HG03066 (cell line): ENCODE results near the gene SMC1A.

Source experiments
- ATAC-seq: cut with Tn5 transposase; IDR thresholded peaks from one replicate; pipeline ENCODE4 v1.9.1; 2021; ENCODE audit warnings: low read depth; ENCODE audit not compliant: unreplicated experiment

SMC1A gene

DNA sequence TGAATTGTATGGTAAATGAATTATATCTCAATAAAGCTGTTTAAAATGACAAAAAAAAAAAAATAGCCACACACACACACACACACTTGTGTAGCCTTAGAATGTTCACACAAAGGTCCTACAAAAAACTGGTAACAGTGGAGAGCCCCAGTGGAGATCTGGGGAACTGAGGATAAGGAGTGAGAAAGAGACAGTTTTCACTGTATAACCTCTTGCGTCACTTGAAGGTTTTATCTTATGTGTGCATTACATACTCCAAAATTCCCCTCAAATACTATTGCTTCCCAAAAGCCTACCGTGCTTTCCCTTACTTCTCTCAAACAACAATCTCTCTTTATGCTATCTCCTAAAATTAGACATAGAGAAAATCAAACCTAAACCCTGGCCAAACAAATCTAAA is 67.8 kb downstream of the SMC1A start:
- ATAC-seq, result no peak

DNA sequence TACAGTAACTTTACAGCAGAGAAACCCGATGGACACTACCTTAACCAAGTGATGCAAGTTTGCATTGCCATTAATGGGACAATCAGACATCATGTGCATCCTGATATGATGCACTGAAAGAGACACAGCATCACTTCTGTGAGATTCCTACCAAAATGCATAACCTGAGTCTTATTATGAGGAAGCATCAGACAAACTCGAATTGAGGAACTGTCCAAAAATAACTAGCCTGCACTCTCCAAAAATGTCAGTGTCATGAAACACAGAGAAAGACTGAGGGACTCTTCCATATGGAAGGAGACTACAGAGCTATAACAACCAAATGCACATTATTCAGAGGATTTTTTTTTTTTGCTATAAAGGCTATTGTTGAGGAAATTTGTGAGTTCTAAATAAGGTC is 74.5 kb downstream of the SMC1A start:
- no peak for ATAC-seq

DNA sequence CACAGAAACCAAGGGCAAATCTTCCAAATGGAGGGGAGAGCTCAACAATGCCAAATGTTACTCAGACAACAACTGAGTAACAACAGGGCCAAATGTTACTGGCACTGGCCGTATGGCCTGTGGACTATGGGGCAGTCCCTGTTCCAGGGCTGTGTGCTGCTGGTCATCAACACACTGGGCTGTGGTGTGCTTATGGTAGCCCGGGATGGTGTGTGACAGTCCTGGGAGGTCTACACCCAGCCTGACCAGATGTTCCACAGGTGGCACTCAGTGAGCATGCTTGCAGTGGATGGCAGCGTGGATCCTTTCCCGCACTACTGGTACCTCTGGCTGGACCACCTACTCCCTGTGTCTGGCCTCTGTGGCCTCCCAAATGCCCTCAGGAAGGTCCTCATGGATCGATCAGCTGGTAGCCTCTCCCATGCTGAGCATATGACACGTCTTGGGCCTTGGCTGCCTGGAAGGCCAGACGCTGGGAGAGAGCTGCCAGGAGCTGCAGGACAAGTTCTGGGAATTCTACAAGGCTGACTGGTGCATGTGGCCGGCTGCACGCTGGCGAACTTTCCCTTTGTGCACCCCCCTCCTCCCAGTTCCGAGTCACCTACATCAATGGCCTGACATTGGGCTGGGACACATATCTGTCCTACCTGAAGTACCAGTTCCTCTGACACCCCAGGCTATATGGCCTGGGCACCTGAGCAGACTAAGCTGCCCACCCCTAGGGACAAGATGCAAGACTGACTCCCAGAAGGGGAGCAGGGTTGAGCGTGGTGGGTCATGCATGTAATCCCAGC is 81.4 kb downstream of the SMC1A start:
- ATAC-seq, result no peak

DNA sequence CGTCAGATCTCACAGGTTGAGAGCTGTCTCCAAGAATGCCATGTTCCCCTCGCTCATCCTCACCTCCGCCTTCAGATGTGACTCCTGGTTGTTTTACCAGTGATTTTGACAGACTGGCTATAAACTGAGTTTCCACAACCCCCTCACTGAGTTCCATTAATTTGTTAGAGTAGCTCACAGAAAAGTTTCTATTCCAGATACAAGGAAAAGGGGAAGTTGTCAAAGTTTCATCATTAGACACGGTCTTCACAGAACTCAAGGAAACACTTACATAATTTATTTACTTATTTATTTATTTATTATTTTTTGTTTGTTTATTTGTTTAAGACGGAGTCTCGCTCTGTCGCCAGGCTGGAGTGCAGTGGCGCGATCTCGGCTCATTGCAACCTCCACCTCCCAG is 85.4 kb downstream of the SMC1A start:
- no peak for ATAC-seq

DNA sequence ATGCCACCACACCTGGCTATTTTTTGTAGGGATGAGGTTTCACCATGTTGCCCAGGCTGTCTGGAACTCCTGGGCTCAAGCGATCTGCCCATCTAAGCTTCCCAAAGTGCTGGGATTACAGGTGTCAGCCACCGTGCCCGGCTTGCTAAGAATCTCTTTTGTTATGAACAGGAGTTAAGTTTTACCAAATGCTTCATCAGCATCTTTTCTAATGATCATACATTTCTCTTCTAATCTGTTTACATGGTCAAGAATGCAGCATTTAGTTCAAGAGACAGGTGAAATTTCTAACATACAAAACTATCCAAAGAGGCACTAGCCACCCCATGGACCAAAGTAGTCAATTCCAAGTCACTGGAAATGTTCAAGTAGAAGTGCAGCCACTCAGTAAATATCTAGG is 88.6 kb downstream of the SMC1A start:
- no peak for ATAC-seq

DNA sequence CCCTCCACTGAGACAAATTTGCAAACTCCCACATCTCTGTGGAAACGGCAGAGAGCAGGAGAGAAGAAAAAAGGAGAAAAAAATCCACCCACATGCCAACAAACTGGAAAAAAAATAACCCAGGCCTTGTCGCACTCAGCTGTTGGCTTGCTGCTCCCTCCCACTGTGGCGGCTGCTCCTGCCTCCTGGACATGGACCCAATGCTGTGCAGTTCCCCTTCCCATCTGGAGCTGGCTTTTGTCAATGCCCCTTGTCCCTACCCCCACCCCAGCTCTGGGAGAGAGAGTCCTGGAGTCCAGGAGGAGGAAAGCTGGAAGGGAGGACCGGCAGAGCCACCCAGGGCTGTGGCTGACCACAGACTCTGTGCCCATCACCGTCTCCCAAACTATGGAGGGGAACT is 90.2 kb downstream of the SMC1A start:
- no peak for ATAC-seq

DNA sequence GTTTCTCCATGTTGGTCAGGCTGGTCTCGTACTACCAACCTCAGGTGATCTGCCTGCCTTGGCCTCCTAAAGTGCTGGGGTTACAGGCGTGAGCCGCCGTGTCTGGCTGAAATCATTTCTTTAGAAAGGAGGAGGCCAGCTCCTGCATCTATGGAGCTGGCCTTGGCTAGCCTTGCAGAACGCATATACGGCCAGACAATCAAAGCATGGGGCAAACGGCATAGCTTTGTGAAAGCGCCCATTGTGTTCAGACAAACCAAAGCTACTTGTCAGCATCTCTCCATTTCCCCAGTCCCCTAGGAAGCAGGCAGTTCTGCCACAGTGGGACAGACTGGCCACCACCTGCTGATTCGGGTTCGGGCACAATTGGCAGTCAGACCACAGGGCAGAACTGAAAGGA is 92.1 kb downstream of the SMC1A start:
- no peak for ATAC-seq

DNA sequence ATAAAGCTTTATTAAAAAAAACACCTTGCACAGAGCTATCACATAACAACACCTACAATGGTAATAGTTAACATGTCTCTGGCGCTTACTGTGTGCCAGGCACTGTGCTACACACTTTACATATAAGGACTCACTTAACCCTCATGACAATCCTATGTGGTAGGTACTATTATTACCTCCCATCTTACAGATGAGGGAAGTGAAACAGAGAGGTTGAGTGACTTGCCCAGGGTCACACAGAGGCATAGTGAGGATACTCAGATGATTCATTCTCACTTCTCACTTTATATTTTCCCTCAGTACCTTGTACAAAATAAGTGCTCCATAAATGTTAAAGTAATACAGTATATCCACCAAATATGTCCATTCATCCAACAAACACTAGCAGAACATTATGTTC is 97.7 kb downstream of the SMC1A start:
- no peak for ATAC-seq
